HepG2 (cell line): ENCODE measurements around the gene FAM78B. TPM values are rescaled to one million over a fixed set of nuclear protein-coding genes. Genes with fewer than 3 reads are reported as not detected.

Experiments
- ATAC-seq: fragments of 200-7000 bp; cut with Tn5 transposase; 3 replicates; pipeline ENCODE4 v1.9.1; 2020; ENCODE audit warnings: mild to moderate bottlenecking, moderate library complexity
- BruUV-seq: library from RNA; stranded (reverse); fragments of 400-500 nt; replicated peaks from 2 replicates; lab custom pipeline; 2021; lab: Mats Ljungman, UMichigan
- CTCF ChIA-PET: fragments of 300-600 bp; formaldehyde crosslinking; extraction: SDS; loops from one replicate; lab custom pipeline; 2021; ENCODE audit warnings: low total read pairs, inconsistent platforms, low intra/inter-chr PET ratio; lab: Yijun Ruan, JAX
- POLR2A ChIA-PET: fragments of 350-600 bp; sonication (Branson Sonifier 250); formaldehyde crosslinking; loops from one replicate; lab custom pipeline; 2020; ENCODE audit warnings: antibody characterized with exemption, inconsistent platforms; lab: Yijun Ruan, JAX
- DNase-seq: peaks from one replicate; pipeline ENCODE4 v3.0.0-alpha.2; 2015; ENCODE audit warnings: low spot score
- FAIRE-seq: peaks from 3 replicates; lab custom pipeline; 2011; peaks lifted over from hg19 to GRCh38; lab: Jason Lieb, UNC
- H2AFZ ChIP-seq: one replicate; pipeline ENCODE4 v1.6.1; 2011; ENCODE audit warnings: low read length, inconsistent platforms
- H3K27ac ChIP-seq: fragments of 300-600 bp; 3 replicates; pipeline ENCODE4 v1.8.0; 2011; ENCODE audit warnings: mixed run types, mild to moderate bottlenecking, mixed read lengths, low read length, inconsistent platforms; ENCODE audit not compliant: insufficient read depth; ENCODE audit errors: extremely low read length
- H3K27me3 ChIP-seq, 2 experiments: fragments of 200-600 bp in 1 of 2; 2 replicates in 1 of 2; 3 replicates in 1 of 2; pipeline versions ENCODE4 v1.6.0 to v1.8.0; 2011; ENCODE audit warnings: low read length in 2 of 2, mild to moderate bottlenecking in 2 of 2, moderate library complexity in 2 of 2, inconsistent platforms in 1 of 2; ENCODE audit not compliant: insufficient read depth in 2 of 2, control insufficient read depth in 1 of 2
- H3K36me3 ChIP-seq, 2 experiments: fragments of 200-600 bp in 1 of 2; replicated peaks in 1 of 2; 2 replicates in 1 of 2; 3 replicates in 1 of 2; pipeline versions ENCODE4 v1.5.1 to v1.8.0; 2011; ENCODE audit warnings: low read length in 2 of 2, inconsistent platforms in 1 of 2; ENCODE audit not compliant: insufficient read depth in 2 of 2, control insufficient read depth in 1 of 2
- H3K4me1 ChIP-seq: 2 replicates; pipeline ENCODE4 v1.5.1; 2012; ENCODE audit warnings: low read length, inconsistent platforms; ENCODE audit not compliant: insufficient read depth
- H3K4me2 ChIP-seq: 2 replicates; pipeline ENCODE4 v1.6.0; 2011; ENCODE audit warnings: low read depth, low read length, inconsistent platforms
- H3K4me3 ChIP-seq, 3 experiments: fragments of 200-600 bp in 1 of 3; sonication (generic), shearing (Covaris generic) in 1 of 3; replicated peaks in 1 of 3; 2 replicates each; pipeline ENCODE4 v1.5.1; 2011 to 2016; ENCODE audit warnings: low read length in 3 of 3, inconsistent platforms in 2 of 3, low read depth in 2 of 3, mild to moderate bottlenecking in 2 of 3, control low read depth in 1 of 3, mixed read lengths in 1 of 3; ENCODE audit not compliant: insufficient read depth in 1 of 3
- H3K79me2 ChIP-seq: one replicate; pipeline ENCODE4 v1.6.1; 2011; ENCODE audit warnings: low read length, inconsistent platforms; ENCODE audit not compliant: insufficient read depth
- H3K9ac ChIP-seq: 2 replicates; pipeline ENCODE4 v1.6.0; 2011; ENCODE audit warnings: mild to moderate bottlenecking, low read depth, low read length, inconsistent platforms; ENCODE audit not compliant: insufficient read depth
- H3K9me3 ChIP-seq: 2 replicates; pipeline ENCODE4 v1.5.1; 2012; ENCODE audit warnings: mild to moderate bottlenecking, low read length
- H4K20me1 ChIP-seq: 2 replicates; pipeline ENCODE4 v1.6.0; 2011; ENCODE audit warnings: inconsistent platforms, mild to moderate bottlenecking, low read length, moderate library complexity; ENCODE audit not compliant: insufficient read depth
- CAMTA2 ChIP-seq: sonication (generic); formaldehyde crosslinking; IDR thresholded peaks from 2 replicates; pipeline ENCODE4 v1.4.0; 2020; ENCODE audit warnings: mild to moderate bottlenecking, missing genetic modification reagents, borderline replicate concordance
- CENPBD1 ChIP-seq: sonication (generic); formaldehyde crosslinking; IDR thresholded peaks from 2 replicates; pipeline ENCODE4 v1.8.0; 2022; ENCODE audit warnings: missing genetic modification reagents, low read depth, mild to moderate bottlenecking, borderline replicate concordance
- GTF2F1 ChIP-seq: fragments of 150-350 bp; IDR thresholded peaks from 2 replicates; pipeline ENCODE4 v1.6.1; 2014; ENCODE audit warnings: low read length
- GZF1 ChIP-seq: sonication (generic); formaldehyde crosslinking; IDR thresholded peaks from 2 replicates; pipeline ENCODE4 v1.5.1; 2020; ENCODE audit warnings: mild to moderate bottlenecking, missing genetic modification reagents
- HOMEZ ChIP-seq: IDR thresholded peaks from 2 replicates; pipeline ENCODE4 v1.6.1; 2016; ENCODE audit warnings: low read depth
- PBX3 ChIP-seq: sonication (generic); formaldehyde crosslinking; IDR thresholded peaks from 2 replicates; pipeline ENCODE4 v1.8.1; 2023; ENCODE audit warnings: missing genetic modification reagents, inconsistent platforms, borderline replicate concordance
- RAD51 ChIP-seq: fragments of 450-650 bp; IDR thresholded peaks from 2 replicates; pipeline ENCODE4 v1.6.1; 2016; ENCODE audit warnings: borderline replicate concordance
- SCMH1 ChIP-seq: sonication (generic); formaldehyde crosslinking; IDR thresholded peaks from 2 replicates; pipeline ENCODE4 v1.9.0; 2021; ENCODE audit warnings: missing genetic modification reagents, mild to moderate bottlenecking, borderline replicate concordance
- ZFP36L2 ChIP-seq: sonication (generic); formaldehyde crosslinking; IDR thresholded peaks from 2 replicates; pipeline ENCODE4 v1.4.0; 2020; ENCODE audit warnings: missing genetic modification reagents
- ZFP91 ChIP-seq: sonication (generic); formaldehyde crosslinking; IDR thresholded peaks from 2 replicates; pipeline ENCODE4 v1.9.0; 2022; ENCODE audit warnings: missing genetic modification reagents, mild to moderate bottlenecking, borderline replicate concordance
- ZNF562 ChIP-seq: sonication (generic); formaldehyde crosslinking; IDR thresholded peaks from 2 replicates; pipeline ENCODE4 v1.8.0; 2022; ENCODE audit warnings: missing genetic modification reagents, borderline replicate concordance
- ZNF609 ChIP-seq: sonication (generic); formaldehyde crosslinking; IDR thresholded peaks from 2 replicates; pipeline ENCODE4 v1.4.0; 2020; ENCODE audit warnings: mild to moderate bottlenecking, missing genetic modification reagents, borderline replicate concordance
- ZNF737 ChIP-seq: sonication (generic); formaldehyde crosslinking; IDR thresholded peaks from 2 replicates; pipeline ENCODE4 v1.5.0; 2020; ENCODE audit warnings: missing genetic modification reagents, mild to moderate bottlenecking, borderline replicate concordance
- WGBS: methylation state at CpG from one replicate; pipeline ENCODE4 v1.1.6; 2017; ENCODE audit warnings: low lambda C conversion rate; 5-methylcytosine and 5-hydroxymethylcytosine counted together
- in situ Hi-C: cut with HindIII; loops from 2 replicates; pipeline ENCODE4 v1.10.0; 2017; ENCODE audit warnings: low pct_unique_long_range_greater_than_20kb; ENCODE audit not compliant: extremely low pct_ligation_motif_present
- intact Hi-C: fragments of 100-400 bp; cut with micrococcal nuclease; formaldehyde crosslinking; loops from one replicate; pipeline ENCODE4 v1.10.0; 2022; ENCODE audit not compliant: unreplicated experiment
- polyA plus RNA-seq, 8 experiments: library from polyadenylated mRNA; depleted of rRNA in 3 of 8; stranded (reverse) in 7 of 8; unstranded in 1 of 8; fragments of >200 nt; fragmentation: Illumina TruSeq in 4 of 8; extraction: Trizol in 4 of 8; gene quantifications; 2 replicates each; pipeline versions ENCODE4 v1.2.1 to v1.2.3, GENCODE V29; 2011 to 2016; ENCODE audit warnings: low read depth in 4 of 8, missing spikeins in 1 of 8, mixed read lengths in 1 of 8; ENCODE audit not compliant: insufficient read depth in 1 of 8
- total RNA-seq, 5 experiments: library from RNA; depleted of rRNA; stranded (reverse); fragments of >200 nt; fragmentation: Illumina TruSeq; extraction: Trizol; gene quantifications; 2 replicates each; pipeline ENCODE4 v1.2.3, GENCODE V29; 2016; ENCODE audit warnings: low read depth in 1 of 5

FAM78B gene
- total and polyA plus RNA-seq, 2 of the 13 experiments (the other 11 are each of a cell fraction or from before 2014, with no cell fraction given): 0.22 to 0.31 TPM

- Histone ChIP-seq H4K20me1 (no peaks in the 10 kb centered on the region), H3K9ac (no peak overlapping the region), H3K36me3 (no peaks in the 10 kb centered on the region), H2AFZ (no peak overlapping the region), H3K27me3 (peaks cover 0 to 5% of the 10 kb centered on the region in 2 experiments; a peak in 1 of 5 replicates), H3K4me3 (no peak overlapping the region), H3K27ac (no peak overlapping the region), H3K4me2 (no peak overlapping the region), H3K79me2 (no peaks in the 10 kb centered on the region), H3K9me3 (no peaks in the 10 kb centered on the region), H3K4me1 (no peaks in the 10 kb centered on the region)
- FAIRE-seq (no peak), DNase-seq (no peak), ATAC-seq (no peak)
- in situ Hi-C loops: no loop called here
- POLR2A ChIA-PET: no interaction called here
- no TSS peak for BruUV-seq
- CTCF ChIA-PET: no interaction called here
- WGBS: 14% methylated on average over 8 of the region's 8 CpGs
- intact Hi-C loops: no loop called here
- TF ChIP-seq ZFP91 (CRISPR knock-in tag) (no peak), GTF2F1 (no peak), PBX3 (CRISPR knock-in tag) (no peak), GZF1 (CRISPR knock-in tag) (no peak), RAD51 (no peak), HOMEZ (CRISPR knock-in tag) (no peak), ZNF609 (CRISPR knock-in tag) (no peak), ZFP36L2 (CRISPR knock-in tag) (no peak), ZNF737 (CRISPR knock-in tag) (no peak), ZNF562 (CRISPR knock-in tag) (no peak), CAMTA2 (CRISPR knock-in tag) (no peak), CENPBD1 (CRISPR knock-in tag) (no peak), SCMH1 (CRISPR knock-in tag) (no peak)
Measured at GRCh38 chr1:166122873-166123466, 43.8 kb downstream of the FAM78B start.
